GM23248 (cell line): ENCODE results near the gene COA3. TPM values are rescaled to one million over a fixed set of nuclear protein-coding genes. Genes with fewer than 3 reads are reported as not detected.
A peak's percentile ranks its signal among the peaks of the same experiment; 100 is the strongest.

Source experiments
- DNase-seq: peaks from one replicate; pipeline ENCODE4 v3.0.0-alpha.2; 2015
- H2AFZ ChIP-seq: fragments of 200-600 bp; sonication (generic); 2 replicates; pipeline ENCODE4 v1.6.1; 2016; ENCODE audit warnings: antibody characterized with exemption
- H3F3A ChIP-seq: fragments of 200-600 bp; sonication (generic); 2 replicates; pipeline ENCODE4 v1.6.1; 2016; ENCODE audit warnings: mild to moderate bottlenecking, antibody characterized with exemption, mixed run types; ENCODE audit not compliant: insufficient read depth
- H3K27ac ChIP-seq: fragments of 200-600 bp; sonication (generic); 2 replicates; pipeline ENCODE4 v1.5.1; 2016; ENCODE audit warnings: mild to moderate bottlenecking
- H3K27me3 ChIP-seq: fragments of 200-600 bp; sonication (generic); replicated peaks from 2 replicates; pipeline ENCODE4 v1.6.1; 2016; ENCODE audit warnings: mild to moderate bottlenecking; ENCODE audit not compliant: insufficient read depth
- H3K36me3 ChIP-seq: fragments of 200-600 bp; sonication (generic); 2 replicates; pipeline ENCODE4 v1.6.1; 2016; ENCODE audit warnings: low read depth, mild to moderate bottlenecking
- H3K4me1 ChIP-seq: fragments of 200-600 bp; sonication (generic); 2 replicates; pipeline ENCODE4 v1.6.1; 2016; ENCODE audit warnings: mild to moderate bottlenecking; ENCODE audit not compliant: insufficient read depth
- H3K4me2 ChIP-seq: fragments of 200-600 bp; sonication (generic); one replicate; pipeline ENCODE4 v1.6.1; 2016; ENCODE audit warnings: mild to moderate bottlenecking; ENCODE audit not compliant: unreplicated experiment
- H3K4me3 ChIP-seq: fragments of 200-600 bp; sonication (generic); 2 replicates; pipeline ENCODE4 v1.5.1; 2016; ENCODE audit warnings: mild to moderate bottlenecking
- H3K79me2 ChIP-seq: fragments of 200-600 bp; sonication (generic); 2 replicates; pipeline ENCODE4 v1.6.1; 2016; ENCODE audit warnings: mild to moderate bottlenecking; ENCODE audit not compliant: insufficient read depth
- H3K9ac ChIP-seq: fragments of 200-600 bp; sonication (generic); 2 replicates; pipeline ENCODE4 v1.6.1; 2016; ENCODE audit warnings: mild to moderate bottlenecking
- H3K9me2 ChIP-seq: fragments of 200-600 bp; sonication (generic); 2 replicates; pipeline ENCODE4 v1.6.1; 2016; ENCODE audit warnings: mixed run types, mild to moderate bottlenecking, moderate library complexity; ENCODE audit not compliant: insufficient read depth
- H3K9me3 ChIP-seq: fragments of 200-600 bp; sonication (generic); one replicate; pipeline ENCODE4 v1.6.1; 2017; ENCODE audit warnings: low read depth
- H4K20me1 ChIP-seq: fragments of 200-600 bp; sonication (generic); 2 replicates; pipeline ENCODE4 v1.6.0; 2016; ENCODE audit not compliant: insufficient read depth
- EZH2 ChIP-seq: fragments of 200-600 bp; sonication (generic); IDR thresholded peaks from 2 replicates; pipeline ENCODE4 v1.6.1; 2018; ENCODE audit warnings: antibody characterized with exemption, mild to moderate bottlenecking; ENCODE audit not compliant: insufficient read depth, poor library complexity, severe bottlenecking
- EZH2phosphoT487 ChIP-seq: fragments of 200-600 bp; sonication (generic); IDR thresholded peaks from 2 replicates; pipeline ENCODE4 v1.6.1; 2018; ENCODE audit warnings: antibody characterized with exemption, moderate library complexity, mild to moderate bottlenecking, low read depth; ENCODE audit not compliant: insufficient read depth
- WGBS, 2 experiments: methylation state at CpG; one replicate each; pipeline ENCODE4 v1.1.6; 2015 to 2017; ENCODE audit warnings: low lambda C conversion rate in 2 of 2, low coverage in 1 of 2; ENCODE audit errors: missing lambda C conversion rate in 2 of 2; 5-methylcytosine and 5-hydroxymethylcytosine counted together
- in situ Hi-C: fragments of 300-500 bp; cut with MboI; formaldehyde crosslinking; loops from 2 replicates; pipeline ENCODE4 v1.15.0; 2020
- polyA plus RNA-seq: library from polyadenylated mRNA; unstranded; fragments of >200 nt; fragmentation: Nextera tagmentation; extraction: Ambion mirVana; gene quantifications from 2 replicates; pipeline ENCODE4 v1.2.1, GENCODE V29; 2016
- total RNA-seq: library from RNA; depleted of rRNA; stranded (reverse); fragments of >200 nt; shearing (Covaris generic); gene quantifications from 2 replicates; pipeline ENCODE4 v1.2.3, GENCODE V29; 2014

The COA3 gene
- total and polyA plus RNA-seq, 2 experiments from 2014 or later = 48.0 to 125 TPM

DNA sequence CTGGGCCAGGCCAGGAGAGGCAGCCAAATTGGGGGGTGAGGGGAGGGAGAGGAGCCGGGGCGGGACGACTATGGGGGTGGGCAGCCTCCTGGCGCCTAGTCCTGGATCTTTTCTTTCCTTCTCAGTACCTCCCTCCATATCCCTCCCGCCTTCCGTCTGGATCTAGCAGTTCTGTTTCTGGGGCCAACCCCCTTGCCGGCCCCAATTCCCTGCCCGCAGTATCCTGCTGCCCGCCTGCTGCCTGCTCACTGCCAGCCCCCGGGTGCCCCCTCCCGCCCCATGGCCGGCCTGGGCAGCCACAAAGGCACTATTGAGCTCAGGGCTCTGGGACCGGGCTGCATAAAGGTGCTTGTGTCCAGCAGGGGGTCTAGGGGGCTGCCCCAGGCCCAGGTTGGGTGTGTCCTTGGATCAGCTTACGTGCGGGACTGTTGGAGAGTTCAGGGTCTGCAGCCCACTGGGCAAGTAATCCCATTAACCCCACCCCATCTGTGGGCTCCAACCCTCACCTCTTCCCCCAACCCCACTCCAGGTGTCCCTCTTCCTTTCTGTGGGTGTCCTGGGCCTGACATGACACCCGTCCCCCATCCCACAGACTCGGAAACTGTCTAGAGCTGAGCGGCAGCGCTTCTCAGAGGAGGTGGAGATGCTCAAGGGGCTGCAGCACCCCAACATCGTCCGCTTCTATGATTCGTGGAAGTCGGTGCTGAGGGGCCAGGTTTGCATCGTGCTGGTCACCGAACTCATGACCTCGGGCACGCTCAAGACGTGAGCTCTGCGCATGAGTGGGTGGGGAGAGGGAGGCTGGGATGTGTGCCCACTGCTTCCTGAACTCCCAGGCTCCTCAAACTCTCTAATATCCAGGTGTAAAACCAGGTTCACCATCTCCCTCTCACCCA lies 16.1 kb downstream of the COA3 start:
- H3K36me3 ChIP-seq = no peaks in the 10 kb centered on the region; the same call in 1 of the 2 replicates
- H3F3A ChIP-seq = peaks cover 16% of the 10 kb centered on the region; the same call in 1 of the 2 replicates
- peak overlapping the region; percentile 94 for H3K4me2 ChIP-seq
- peaks cover 20% of the 10 kb centered on the region for H3K4me1 ChIP-seq
- 0 out of 2 replicates have a peak overlapping the region, but pooled peaks have one; percentile 14 for H3K27ac ChIP-seq
- peak overlapping the region; percentile 35 for H2AFZ ChIP-seq
- 23 to 32% methylated on average over 20 to 29 of the region's 29 CpGs for WGBS, 2 experiments
- peak; percentile 64 for DNase-seq
- in situ Hi-C loops = no loop called here
- H4K20me1 ChIP-seq = no peaks in the 10 kb centered on the region
- H3K9ac ChIP-seq = peak overlapping the region; percentile 76
- H3K9me2 ChIP-seq = no peaks in the 10 kb centered on the region
- H3K9me3 ChIP-seq = no peaks in the 10 kb centered on the region
- H3K4me3 ChIP-seq = peak overlapping the region; percentile 85
- H3K27me3 ChIP-seq = no peaks in the 10 kb centered on the region
- H3K79me2 ChIP-seq = peaks cover 22% of the 10 kb centered on the region
- TF ChIP-seq EZH2phosphoT487 (no peak), EZH2 (no peak)

DNA sequence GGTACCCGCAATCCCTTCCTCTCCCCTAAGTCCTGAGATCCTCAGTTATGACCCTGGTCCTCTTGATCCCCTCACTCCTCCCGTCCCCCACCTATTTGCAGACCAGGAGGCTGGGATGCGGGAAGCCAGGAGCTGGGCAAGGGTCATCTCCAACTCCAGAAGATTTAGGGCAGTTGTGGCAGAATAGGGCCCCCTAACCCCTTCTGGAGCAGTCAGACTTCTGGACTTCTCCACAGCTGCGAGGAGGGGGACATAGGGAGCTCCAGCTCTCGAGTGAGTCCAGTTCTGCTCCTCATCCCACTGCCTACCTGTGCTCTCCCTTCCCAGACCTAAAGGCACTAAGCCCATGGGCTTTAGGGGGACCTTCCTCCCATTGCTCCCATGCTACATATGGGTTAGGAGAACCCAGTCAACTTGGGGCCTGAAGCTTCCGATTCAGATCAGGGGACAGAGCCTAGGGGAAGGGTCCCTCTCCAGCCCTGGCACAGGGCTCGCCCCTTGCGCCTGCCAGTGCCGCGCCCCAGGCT lies 16.8 kb downstream of the COA3 start:
- no peak for DNase-seq
- in situ Hi-C loops = no loop called here

DNA sequence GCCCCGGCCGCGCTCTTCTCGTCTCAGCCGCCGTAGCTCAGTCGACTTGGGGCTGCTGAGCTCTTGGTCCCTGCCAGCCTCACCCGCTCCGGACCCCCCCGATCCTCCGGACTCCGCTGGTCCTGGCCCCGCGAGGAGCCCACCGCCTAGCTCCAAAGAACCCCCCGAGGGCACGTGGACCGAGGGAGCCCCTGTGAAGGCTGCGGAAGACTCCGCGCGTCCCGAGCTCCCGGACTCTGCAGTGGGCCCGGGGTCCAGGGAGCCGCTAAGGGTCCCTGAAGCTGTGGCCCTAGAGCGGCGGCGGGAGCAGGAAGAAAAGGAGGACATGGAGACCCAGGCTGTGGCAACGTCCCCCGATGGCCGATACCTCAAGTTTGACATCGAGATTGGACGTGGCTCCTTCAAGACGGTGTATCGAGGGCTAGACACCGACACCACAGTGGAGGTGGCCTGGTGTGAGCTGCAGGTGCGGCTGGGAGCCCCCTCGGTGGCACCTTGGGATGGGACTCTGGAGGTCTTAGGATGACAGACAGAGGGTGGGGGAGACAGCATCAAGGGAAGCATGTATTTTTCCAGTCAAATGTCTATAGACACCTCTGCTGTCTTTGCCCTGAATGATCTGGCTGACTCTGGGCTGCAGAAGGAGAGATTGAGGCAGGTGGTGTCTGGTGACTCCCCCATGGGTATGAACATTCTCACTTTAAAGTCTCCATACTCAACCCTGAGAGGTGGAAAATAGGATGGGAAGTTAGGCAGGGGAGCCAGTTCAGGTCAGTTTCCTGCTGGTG lies 17.5 kb downstream of the COA3 start:
- peaks cover 22% of the 10 kb centered on the region for H3K79me2 ChIP-seq
- peak overlapping the region; percentile 76 for H3K9ac ChIP-seq

More for the DNA sequence above, 16.8 kb downstream of the COA3 start:
- H3K36me3 ChIP-seq = peaks cover 2% of the 10 kb centered on the region; the same call in 1 of the 2 replicates
- peak overlapping the region; percentile 5; the same call in 1 of the 2 replicates for H3K27ac ChIP-seq
- no peaks in the 10 kb centered on the region for H4K20me1 ChIP-seq
- H3K9ac ChIP-seq = peak overlapping the region; percentile 76
- H3F3A ChIP-seq = peaks cover 16% of the 10 kb centered on the region; the same call in 1 of the 2 replicates
- no peaks in the 10 kb centered on the region for H3K9me2 ChIP-seq
- TF ChIP-seq EZH2phosphoT487 (no peak), EZH2 (no peak)
- peak overlapping the region; percentile 85 for H3K4me3 ChIP-seq
- peak overlapping the region; percentile 94 for H3K4me2 ChIP-seq
- no peaks in the 10 kb centered on the region for H3K9me3 ChIP-seq
- H3K27me3 ChIP-seq = no peaks in the 10 kb centered on the region
- peaks cover 22% of the 10 kb centered on the region for H3K79me2 ChIP-seq
- peaks cover 20% of the 10 kb centered on the region for H3K4me1 ChIP-seq
- peak overlapping the region; percentile 35; the same call in 1 of the 2 replicates for H2AFZ ChIP-seq
- WGBS, 2 experiments = 22 to 23% methylated on average over 10 of the region's 10 CpGs

More for the DNA sequence above, 17.5 kb downstream of the COA3 start:
- H3K36me3 ChIP-seq = peaks cover 7% of the 10 kb centered on the region; the same call in 1 of the 2 replicates
- no peaks in the 10 kb centered on the region for H3K9me3 ChIP-seq
- H3K4me3 ChIP-seq = peak overlapping the region; percentile 85
- peak overlapping the region; percentile 94 for H3K4me2 ChIP-seq
- DNase-seq = peak; percentile 60
- H3F3A ChIP-seq = peaks cover 16% of the 10 kb centered on the region; the same call in 1 of the 2 replicates
- H2AFZ ChIP-seq = peak overlapping the region; percentile 51
- H3K27ac ChIP-seq = no peak overlapping the region
- WGBS, 2 experiments = 5 to 6% methylated on average over 36 to 39 of the region's 39 CpGs
- H3K9me2 ChIP-seq = no peaks in the 10 kb centered on the region
- in situ Hi-C loops = no loop called here
- no peaks in the 10 kb centered on the region for H3K27me3 ChIP-seq
- no peak for TF ChIP-seq EZH2phosphoT487
- TF ChIP-seq EZH2 = no peak
- peaks cover 20% of the 10 kb centered on the region for H3K4me1 ChIP-seq
- H4K20me1 ChIP-seq = no peaks in the 10 kb centered on the region
